ENCODE measurements around the gene CXCL14. TPM values are rescaled to one million over a fixed set of nuclear protein-coding genes. Genes with fewer than 3 reads are reported as not detected.
"Not testable (repeated sequence)": the region's sequence is repeated elsewhere in the genome, so short reads cannot be mapped to it uniquely, and the experiment has no call there.

The CXCL14 gene
- total RNA-seq, 4 donors from 2014 or later, result 0.15 to 23.2 (median 3.8) TPM

DNA sequence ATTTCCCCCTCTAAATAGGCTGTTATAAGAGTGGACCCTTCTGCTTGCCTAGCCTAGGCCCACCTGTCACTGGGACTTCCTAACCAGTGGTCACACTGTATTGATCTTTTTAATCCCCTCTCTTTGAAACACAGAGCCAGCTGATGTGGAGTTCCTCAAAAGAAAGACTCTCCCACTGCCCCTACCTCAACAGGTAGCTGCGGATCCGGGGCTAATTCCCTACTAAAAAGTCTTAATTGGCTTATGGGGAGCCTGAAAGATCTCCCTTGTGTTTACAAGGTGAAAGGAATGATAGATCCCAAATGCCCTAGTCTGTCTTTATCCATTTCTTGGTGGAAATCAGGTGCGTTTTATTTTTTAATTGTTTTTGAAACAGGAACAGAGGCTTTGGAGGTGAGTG is 45.0 kb downstream of the CXCL14 start:
- Histone ChIP-seq H3K4me1 (peaks cover 0 to 22% (median 4%) of the 10 kb centered on the region in 3 donors), H3K9me3 (peaks cover 0 to 12% (median 0%) of the 10 kb centered on the region in 3 donors), H3K36me3 (no peaks in the 10 kb centered on the region), H3K4me3 (no peak overlapping the region), H3K27ac (no peak overlapping the region), H3K27me3 (peaks cover 100% of the 10 kb centered on the region)
- ATAC-seq, result no peak
- 21% methylated on average over 3 of the region's 3 CpGs; no CpG with 5 or more reads in 1 of the 2 donors for WGBS, 2 donors (ENCODE audit: low coverage in 1 of 2)
- TF ChIP-seq POLR2A (IDR thresholded peaks at IDR 0.05) (no peak), EP300 (IDR thresholded peaks at IDR 0.05) (no peak), POLR2AphosphoS5 (IDR thresholded peaks at IDR 0.05) (no peak)
- TF ChIP-seq, protein P1, sequence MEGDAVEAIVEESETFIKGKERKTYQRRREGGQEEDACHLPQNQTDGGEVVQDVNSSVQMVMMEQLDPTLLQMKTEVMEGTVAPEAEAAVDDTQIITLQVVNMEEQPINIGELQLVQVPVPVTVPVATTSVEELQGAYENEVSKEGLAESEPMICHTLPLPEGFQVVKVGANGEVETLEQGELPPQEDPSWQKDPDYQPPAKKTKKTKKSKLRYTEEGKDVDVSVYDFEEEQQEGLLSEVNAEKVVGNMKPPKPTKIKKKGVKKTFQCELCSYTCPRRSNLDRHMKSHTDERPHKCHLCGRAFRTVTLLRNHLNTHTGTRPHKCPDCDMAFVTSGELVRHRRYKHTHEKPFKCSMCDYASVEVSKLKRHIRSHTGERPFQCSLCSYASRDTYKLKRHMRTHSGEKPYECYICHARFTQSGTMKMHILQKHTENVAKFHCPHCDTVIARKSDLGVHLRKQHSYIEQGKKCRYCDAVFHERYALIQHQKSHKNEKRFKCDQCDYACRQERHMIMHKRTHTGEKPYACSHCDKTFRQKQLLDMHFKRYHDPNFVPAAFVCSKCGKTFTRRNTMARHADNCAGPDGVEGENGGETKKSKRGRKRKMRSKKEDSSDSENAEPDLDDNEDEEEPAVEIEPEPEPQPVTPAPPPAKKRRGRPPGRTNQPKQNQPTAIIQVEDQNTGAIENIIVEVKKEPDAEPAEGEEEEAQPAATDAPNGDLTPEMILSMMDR (IDR thresholded peaks at IDR 0.05), result no peak

DNA sequence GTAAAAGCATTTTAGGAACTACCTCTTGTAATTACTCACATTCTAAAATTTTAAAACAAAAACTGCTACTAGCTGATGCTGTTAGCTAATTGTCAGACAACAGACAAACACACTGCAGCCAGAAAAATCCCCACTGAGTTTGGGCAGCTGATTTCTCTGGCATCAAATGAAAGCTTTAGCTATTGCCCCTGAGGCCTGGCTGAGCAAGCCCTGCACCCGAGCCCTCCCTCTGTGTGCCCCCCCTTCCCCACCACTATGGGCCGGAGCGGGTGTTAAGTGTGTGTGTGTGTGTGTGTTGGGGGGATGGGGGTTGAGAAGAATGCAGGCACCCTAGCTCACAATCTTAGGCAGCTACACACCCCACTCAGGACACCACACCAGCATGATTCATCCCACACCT is 45.5 kb downstream of the CXCL14 start:
- 0 to 17% methylated on average over 2 of the region's 3 CpGs for WGBS, 2 donors (ENCODE audit: low coverage in 1 of 2)
- H3K27me3 ChIP-seq, result peaks cover 100% of the 10 kb centered on the region
- peaks cover 0 to 22% (median 4%) of the 10 kb centered on the region in 3 donors for H3K4me1 ChIP-seq

DNA sequence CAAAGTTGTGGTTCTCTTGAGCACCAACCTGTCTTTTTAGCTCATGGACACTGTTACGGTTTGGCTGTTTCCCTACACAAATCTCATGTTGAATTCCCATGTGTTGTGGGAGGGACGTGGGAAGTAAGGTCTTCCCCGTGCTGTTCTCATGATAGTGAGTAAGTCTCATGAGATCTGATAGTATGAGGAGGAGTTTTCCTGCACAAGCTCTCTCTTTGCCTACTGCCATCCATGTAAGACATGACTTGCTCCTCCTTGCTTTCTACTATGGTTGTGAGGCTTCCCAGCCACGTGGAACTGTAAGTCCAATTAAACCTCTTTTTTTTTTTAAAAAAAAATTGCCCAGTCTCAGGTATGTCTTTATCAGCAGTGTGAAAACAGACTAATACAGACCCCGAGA is 49.2 kb downstream of the CXCL14 start:
- not testable (repeated sequence) for H3K9me3 ChIP-seq, H3K27ac ChIP-seq, H3K4me3 ChIP-seq, H3K36me3 ChIP-seq, H3K4me1 ChIP-seq, ATAC-seq
- peaks cover 85% of the 10 kb centered on the region for H3K27me3 ChIP-seq
- 61 to 74% methylated on average over 4 to 5 of the region's 5 CpGs for WGBS, 2 donors (ENCODE audit: low coverage in 1 of 2)

More for the DNA sequence above, 45.5 kb downstream of the CXCL14 start:
- Histone ChIP-seq H3K9me3 (peaks cover 0 to 11% (median 0%) of the 10 kb centered on the region in 3 donors), H3K4me3 (no peak overlapping the region), H3K27ac (no peak overlapping the region), H3K36me3 (no peaks in the 10 kb centered on the region)
- no peak for ATAC-seq
- TF ChIP-seq, protein P1 (IDR thresholded peaks at IDR 0.05), result no peak
- no peak for TF ChIP-seq POLR2A (IDR thresholded peaks at IDR 0.05)
- no peak for TF ChIP-seq EP300 (IDR thresholded peaks at IDR 0.05)
- TF ChIP-seq POLR2AphosphoS5 (IDR thresholded peaks at IDR 0.05), result no peak

DNA sequence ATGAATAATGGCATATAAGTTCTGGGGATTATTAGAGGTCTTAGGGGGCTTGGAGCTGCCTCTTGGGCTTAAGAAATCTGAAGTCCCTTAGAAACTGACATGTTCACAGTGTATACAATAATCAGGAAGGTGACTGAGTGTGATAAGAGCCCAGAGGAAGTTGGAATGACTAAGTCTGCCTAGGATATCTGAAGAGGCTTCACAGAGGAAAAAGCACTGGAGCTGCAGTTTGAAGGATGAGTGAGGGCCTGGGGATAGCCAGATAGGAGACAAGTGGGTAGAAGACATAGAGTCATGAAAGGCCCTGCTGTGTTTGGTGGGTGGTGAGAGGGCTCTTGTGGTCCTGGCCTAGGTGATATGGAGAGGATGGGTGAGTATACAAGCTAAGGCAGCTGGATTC is 51.9 kb downstream of the CXCL14 start:
- TF ChIP-seq POLR2A (IDR thresholded peaks at IDR 0.05) (no peak), POLR2AphosphoS5 (IDR thresholded peaks at IDR 0.05) (no peak), EP300 (IDR thresholded peaks at IDR 0.05) (no peak)
- TF ChIP-seq, protein P1 (IDR thresholded peaks at IDR 0.05), result no peak
- no peak for ATAC-seq
- no peaks in the 10 kb centered on the region for H3K36me3 ChIP-seq
- no peaks in the 10 kb centered on the region for H3K9me3 ChIP-seq
- no peak overlapping the region for H3K27ac ChIP-seq
- peaks cover 75% of the 10 kb centered on the region for H3K27me3 ChIP-seq
- H3K4me1 ChIP-seq, result no peaks in the 10 kb centered on the region
- H3K4me3 ChIP-seq, result no peak overlapping the region

DNA sequence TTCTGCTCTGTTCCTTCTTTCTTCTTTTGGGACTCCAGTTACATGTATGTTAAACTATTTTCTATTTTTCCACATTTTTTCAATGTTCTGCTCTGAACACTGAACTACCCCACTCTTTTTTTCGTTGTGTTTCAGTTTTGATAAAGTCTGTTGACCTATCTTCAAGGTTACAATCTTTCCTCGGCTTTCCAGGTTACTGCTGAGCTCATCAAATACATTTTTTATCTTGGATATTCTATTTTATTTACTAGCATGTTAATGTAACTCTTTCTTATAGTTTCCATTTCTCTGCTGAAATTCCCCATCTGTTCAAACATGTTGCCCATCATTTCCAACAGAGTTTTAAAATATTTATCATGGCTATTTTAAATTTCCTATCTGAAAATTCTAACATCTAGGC is 56.8 kb downstream of the CXCL14 start:
- no peak overlapping the region for H3K27ac ChIP-seq
- no peaks in the 10 kb centered on the region for H3K4me1 ChIP-seq
- WGBS, 2 donors (ENCODE audit: low coverage in 1 of 2), result 31 to 43% methylated on average over 1 to 2 of the region's 2 CpGs
- peaks cover 39% of the 10 kb centered on the region for H3K27me3 ChIP-seq
- no peak overlapping the region for H3K4me3 ChIP-seq
- H3K9me3 ChIP-seq, result no peaks in the 10 kb centered on the region
- TF ChIP-seq, protein P1 (IDR thresholded peaks at IDR 0.05), result no peak
- no peak for TF ChIP-seq POLR2AphosphoS5 (IDR thresholded peaks at IDR 0.05)
- no peak for TF ChIP-seq POLR2A (IDR thresholded peaks at IDR 0.05)
- no peak for TF ChIP-seq EP300 (IDR thresholded peaks at IDR 0.05)
- ATAC-seq, result no peak
- no peaks in the 10 kb centered on the region for H3K36me3 ChIP-seq

Other genes starting within 250 kb of the CXCL14 start
- 100 to 1,000 TPM; 163 to 180 (median 177) TPM for gene MACROH2A1, start 179.8 kb downstream of the CXCL14 start, total RNA-seq
- gene DCANP1, start 131.6 kb downstream of the CXCL14 start, total RNA-seq, result not detected
- gene TIFAB, start 126.6 kb downstream of the CXCL14 start, total RNA-seq, result not detected
- not detected for gene NEUROG1, start 43.0 kb downstream of the CXCL14 start, total RNA-seq